K562 (cell line): ENCODE measurements around the gene UMODL1. TPM values are rescaled to one million over a fixed set of nuclear protein-coding genes. Genes with fewer than 3 reads are reported as not detected.
A peak's percentile ranks its signal among the peaks of the same experiment; 100 is the strongest.

Experiments
- ATAC-seq: fragments of 200-7000 bp; cut with Tn5 transposase; 3 replicates; pipeline ENCODE4 v1.9.1; 2020; ENCODE audit warnings: moderate library complexity
- BruUV-seq: library from RNA; stranded (reverse); fragments of 400-500 nt; replicated peaks from 2 replicates; lab custom pipeline; 2021; lab: Mats Ljungman, UMichigan
- CTCF ChIA-PET: fragments of 300-600 bp; formaldehyde crosslinking; extraction: SDS; loops from one replicate; lab custom pipeline; 2021; ENCODE audit warnings: low intra/inter-chr PET ratio; lab: Yijun Ruan, JAX
- POLR2A ChIA-PET: fragments of 300-600, 350-650 bp; sonication (Branson Sonifier 250); formaldehyde crosslinking; extraction: SDS; loops from one replicate; lab custom pipeline; 2021; ENCODE audit warnings: antibody characterized with exemption, inconsistent platforms; lab: Yijun Ruan, JAX
- DNase-seq, 4 experiments: peaks; one replicate each; pipeline versions ENCODE4 v3.0.0 to v3.0.0-alpha.2; 2011 to 2018; ENCODE audit warnings: low spot score in 3 of 4, mixed read lengths in 3 of 4; ENCODE audit errors: extremely low read depth in 1 of 4
- FAIRE-seq: peaks from 2 replicates; lab custom pipeline; 2011; peaks lifted over from hg19 to GRCh38; lab: Jason Lieb, UNC
- H2AFZ ChIP-seq: 2 replicates; pipeline ENCODE4 v1.6.0; 2011; ENCODE audit warnings: low read depth, low read length, control low read depth, inconsistent platforms
- H3K27ac ChIP-seq: fragments of 200-600 bp; 3 replicates; pipeline ENCODE4 v1.8.0; 2011; ENCODE audit warnings: low read depth, mild to moderate bottlenecking, control low read depth, inconsistent platforms, low read length, moderate library complexity, mixed read lengths; ENCODE audit errors: extremely low read depth
- H3K27me3 ChIP-seq, 2 experiments: fragments of 300-600 bp in 1 of 2; 2 replicates in 1 of 2; 3 replicates in 1 of 2; pipeline versions ENCODE4 v1.6.0 to v1.8.0; 2011; ENCODE audit warnings: inconsistent platforms in 2 of 2, low read length in 2 of 2, mild to moderate bottlenecking in 1 of 2, mixed read lengths in 1 of 2, moderate library complexity in 1 of 2; ENCODE audit not compliant: control insufficient read depth in 2 of 2, insufficient read depth in 2 of 2
- H3K36me3 ChIP-seq: fragments of 300-600 bp; 3 replicates; pipeline ENCODE4 v1.8.0; 2011; ENCODE audit warnings: mild to moderate bottlenecking, low read length, inconsistent platforms; ENCODE audit not compliant: control insufficient read depth, insufficient read depth
- H3K4me1 ChIP-seq, 2 experiments: fragments of 200-600 bp in 1 of 2; replicated peaks in 1 of 2; 2 replicates in 1 of 2; 3 replicates in 1 of 2; pipeline versions ENCODE4 v1.5.1 to v1.8.0; 2011; ENCODE audit warnings: inconsistent platforms in 2 of 2, low read length in 2 of 2, mild to moderate bottlenecking in 1 of 2, mixed read lengths in 1 of 2, moderate library complexity in 1 of 2; ENCODE audit not compliant: control insufficient read depth in 2 of 2, insufficient read depth in 2 of 2
- H3K4me2 ChIP-seq: 2 replicates; pipeline ENCODE4 v1.6.1; 2011; ENCODE audit warnings: low read length, control low read depth, inconsistent platforms, mixed read lengths; ENCODE audit not compliant: insufficient read depth
- H3K4me3 ChIP-seq: fragments of 200-600 bp; sonication (generic), shearing (Covaris generic); 2 replicates; pipeline ENCODE4 v1.5.1; 2016; ENCODE audit warnings: control low read depth, inconsistent platforms
- H3K79me2 ChIP-seq: fragments of 200-600 bp; 3 replicates; pipeline ENCODE4 v1.8.0; 2011; ENCODE audit warnings: low read length, inconsistent platforms; ENCODE audit not compliant: control insufficient read depth, insufficient read depth
- H3K9ac ChIP-seq, 2 experiments: 2 replicates each; pipeline versions ENCODE4 v1.6.0 to v1.6.1; 2011; ENCODE audit warnings: low read depth in 2 of 2, low read length in 2 of 2, control low read depth in 1 of 2, inconsistent platforms in 1 of 2, mild to moderate bottlenecking in 1 of 2, mixed read lengths in 1 of 2; ENCODE audit not compliant: insufficient read depth in 1 of 2
- H3K9me1 ChIP-seq: one replicate; pipeline ENCODE4 v1.6.0; 2011; ENCODE audit warnings: inconsistent platforms, mild to moderate bottlenecking, low read length, moderate library complexity; ENCODE audit not compliant: control insufficient read depth, insufficient read depth
- H3K9me3 ChIP-seq: replicated peaks from 2 replicates; pipeline ENCODE4 v1.5.1; 2011; ENCODE audit warnings: low read depth, low read length, inconsistent platforms; ENCODE audit not compliant: control insufficient read depth, insufficient read depth
- H4K20me1 ChIP-seq: replicated peaks from 2 replicates; pipeline ENCODE4 v1.6.1; 2011; ENCODE audit warnings: low read length, inconsistent platforms, mixed read lengths; ENCODE audit not compliant: control insufficient read depth, insufficient read depth
- ATF7 ChIP-seq: fragments of 450-650 bp; IDR thresholded peaks from 2 replicates; pipeline ENCODE4 v1.7.1; 2014; ENCODE audit warnings: mild to moderate bottlenecking, moderate library complexity
- CTBP1 ChIP-seq: fragments of 450-650 bp; IDR thresholded peaks from 2 replicates; pipeline ENCODE4 v1.6.1; 2016; ENCODE audit warnings: borderline replicate concordance
- FOXA3 ChIP-seq, 2 experiments: fragments of 450-650 bp in 1 of 2; sonication (generic) in 1 of 2; formaldehyde crosslinking; IDR thresholded peaks in 1 of 2; conservative IDR thresholded peaks in 1 of 2; 2 replicates each; pipeline versions ENCODE4 v1.4.0 to v1.8.0; 2020 to 2022; ENCODE audit warnings: mild to moderate bottlenecking in 2 of 2, missing genetic modification reagents in 1 of 2
- GABPA ChIP-seq: fragments of 200-800 bp; sonication (Bioruptor generic); conservative IDR thresholded peaks from 2 replicates; pipeline ENCODE4 v1.6.1; 2016; ENCODE audit warnings: low read depth, missing genetic modification characterization, missing compliant biosample characterization
- GABPB1 ChIP-seq: sonication (generic); formaldehyde crosslinking; IDR thresholded peaks from 2 replicates; pipeline ENCODE4 v1.8.0; 2022; ENCODE audit warnings: mild to moderate bottlenecking, missing genetic modification reagents
- MITF ChIP-seq: IDR thresholded peaks from 2 replicates; pipeline ENCODE4 v1.6.1; 2014; ENCODE audit warnings: antibody characterized with exemption
- MTA2 ChIP-seq: fragments of 450-650 bp; IDR thresholded peaks from 2 replicates; pipeline ENCODE4 v1.6.1; 2016; ENCODE audit warnings: low read depth
- NCOA6 ChIP-seq: fragments of 450-650 bp; IDR thresholded peaks from 2 replicates; pipeline ENCODE4 v1.6.1; 2017; ENCODE audit warnings: mild to moderate bottlenecking
- NEUROD1 ChIP-seq: fragments of 150-350 bp; IDR thresholded peaks from 2 replicates; pipeline ENCODE4 v1.6.1; 2014; ENCODE audit warnings: borderline replicate concordance, low read length, low read depth; ENCODE audit not compliant: partially characterized antibody
- NFE2 ChIP-seq: IDR thresholded peaks from 2 replicates; pipeline ENCODE4 v1.6.1; 2014; ENCODE audit warnings: antibody characterized with exemption, low read depth
- NFE2L1 ChIP-seq: fragments of 450-650 bp; IDR thresholded peaks from 2 replicates; pipeline ENCODE4 v1.6.1; 2016; ENCODE audit warnings: missing genetic modification characterization, low read depth, mild to moderate bottlenecking, missing compliant biosample characterization, moderate library complexity, borderline replicate concordance
- RFX5 ChIP-seq: IDR thresholded peaks from 2 replicates; pipeline ENCODE4 v1.6.1; 2011; ENCODE audit warnings: low read depth, mild to moderate bottlenecking, improper control_type of control experiment, low read length
- SMARCC2 ChIP-seq: fragments of 450-650 bp; IDR thresholded peaks from 2 replicates; pipeline ENCODE4 v1.6.1; 2017; ENCODE audit warnings: antibody characterized with exemption, moderate library complexity, mild to moderate bottlenecking, low read depth
- ZNF75A ChIP-seq: fragments of 450-650 bp; formaldehyde crosslinking; IDR thresholded peaks from 2 replicates; pipeline ENCODE4 v1.4.0; 2020; ENCODE audit warnings: mild to moderate bottlenecking
- ZNF780A ChIP-seq: fragments of 250-450 bp; sonication (Bioruptor Pico); IDR thresholded peaks from 2 replicates; pipeline ENCODE4 v1.5.0; 2021; ENCODE audit warnings: mild to moderate bottlenecking
- WGBS: fragments of 100-300 bp; shearing (Covaris generic); methylation state at CpG from one replicate; pipeline ENCODE4 v1.1.6; 2016; ENCODE audit warnings: low coverage, mixed read lengths; ENCODE audit not compliant: insufficient coverage; ENCODE audit errors: missing lambda C conversion rate; 5-methylcytosine and 5-hydroxymethylcytosine counted together
- in situ Hi-C: fragments of 300-500 bp; cut with MboI; formaldehyde crosslinking; loops from 4 replicates; pipeline ENCODE4 v1.15.0; 2018; ENCODE audit warnings: inconsistent platforms, mixed read lengths
- intact Hi-C: fragments of 100-400 bp; cut with micrococcal nuclease; formaldehyde crosslinking; loops from 2 replicates; pipeline ENCODE4 v1.14.2; 2022
- polyA plus RNA-seq, 8 experiments: library from polyadenylated mRNA; depleted of rRNA in 4 of 8; stranded (reverse) in 5 of 8; unstranded in 3 of 8; fragments of >200 nt; fragmentation: Nextera tagmentation in 2 of 8; fragmentation: Illumina TruSeq in 1 of 8; extraction: Ambion mirVana in 2 of 8; extraction: Trizol in 1 of 8; gene quantifications; 2 replicates each; pipeline versions ENCODE4 v1.2.1 to v1.2.3, GENCODE V29; 2011 to 2014; ENCODE audit warnings: inconsistent platforms in 1 of 8, missing spikeins in 1 of 8
- total RNA-seq, 7 experiments: library from RNA; depleted of rRNA in 6 of 7; stranded (reverse); fragments of >200 nt in 6 of 7; fragmentation: Illumina TruSeq in 2 of 7; extraction: Trizol in 2 of 7; gene quantifications; 2 replicates each; pipeline versions ENCODE4 v1.2.1 to v1.2.3, GENCODE V29; 2011 to 2021; ENCODE audit warnings: low replicate concordance in 1 of 7
- TF ChIP-seq, protein P1 (sequence below): sonication (generic); formaldehyde crosslinking; IDR thresholded peaks from 2 replicates; pipeline ENCODE4 v1.8.0; 2023; ENCODE audit warnings: mild to moderate bottlenecking, missing genetic modification reagents
- TF ChIP-seq, protein P2 (sequence below): fragments of 250-450 bp; sonication (Bioruptor Pico); IDR thresholded peaks from 2 replicates; pipeline ENCODE4 v1.4.0; 2020

Gene UMODL1
- total and polyA plus RNA-seq, 9 of the 15 experiments (the other 6 are each of a cell fraction or from before 2014, with no cell fraction given): not detected

- Histone ChIP-seq H3K9me1 (no peaks in the 10 kb centered on the region), H3K4me1 (peaks cover 3 to 11% of the 10 kb centered on the region in 2 experiments; a peak in 4 of 5 replicates), H3K36me3 (no peaks in the 10 kb centered on the region), H3K27me3 (peaks cover 60 to 80% of the 10 kb centered on the region in 2 experiments), H2AFZ (no peak overlapping the region), H3K4me3 (no peak overlapping the region), H3K9ac (no peak overlapping the region; a peak in 1 of 4 replicates), H4K20me1 (peaks cover 10% of the 10 kb centered on the region), H3K79me2 (no peaks in the 10 kb centered on the region), H3K9me3 (no peaks in the 10 kb centered on the region), H3K27ac (no peak overlapping the region), H3K4me2 (no peak overlapping the region; the same call in 1 of the 2 replicates)
- intact Hi-C loops: no loop called here
- BruUV-seq: no TSS peak
- WGBS: 1% methylated on average over 9 of the region's 9 CpGs
- in situ Hi-C loops: no loop called here
- ATAC-seq (peak; percentile 81), DNase-seq (peak; percentile 71 to 80 (median 77)), FAIRE-seq (peak; percentile 88)
- ChIA-PET CTCF (no interaction called here), POLR2A (no interaction called here)
- TF ChIP-seq, protein P1, sequence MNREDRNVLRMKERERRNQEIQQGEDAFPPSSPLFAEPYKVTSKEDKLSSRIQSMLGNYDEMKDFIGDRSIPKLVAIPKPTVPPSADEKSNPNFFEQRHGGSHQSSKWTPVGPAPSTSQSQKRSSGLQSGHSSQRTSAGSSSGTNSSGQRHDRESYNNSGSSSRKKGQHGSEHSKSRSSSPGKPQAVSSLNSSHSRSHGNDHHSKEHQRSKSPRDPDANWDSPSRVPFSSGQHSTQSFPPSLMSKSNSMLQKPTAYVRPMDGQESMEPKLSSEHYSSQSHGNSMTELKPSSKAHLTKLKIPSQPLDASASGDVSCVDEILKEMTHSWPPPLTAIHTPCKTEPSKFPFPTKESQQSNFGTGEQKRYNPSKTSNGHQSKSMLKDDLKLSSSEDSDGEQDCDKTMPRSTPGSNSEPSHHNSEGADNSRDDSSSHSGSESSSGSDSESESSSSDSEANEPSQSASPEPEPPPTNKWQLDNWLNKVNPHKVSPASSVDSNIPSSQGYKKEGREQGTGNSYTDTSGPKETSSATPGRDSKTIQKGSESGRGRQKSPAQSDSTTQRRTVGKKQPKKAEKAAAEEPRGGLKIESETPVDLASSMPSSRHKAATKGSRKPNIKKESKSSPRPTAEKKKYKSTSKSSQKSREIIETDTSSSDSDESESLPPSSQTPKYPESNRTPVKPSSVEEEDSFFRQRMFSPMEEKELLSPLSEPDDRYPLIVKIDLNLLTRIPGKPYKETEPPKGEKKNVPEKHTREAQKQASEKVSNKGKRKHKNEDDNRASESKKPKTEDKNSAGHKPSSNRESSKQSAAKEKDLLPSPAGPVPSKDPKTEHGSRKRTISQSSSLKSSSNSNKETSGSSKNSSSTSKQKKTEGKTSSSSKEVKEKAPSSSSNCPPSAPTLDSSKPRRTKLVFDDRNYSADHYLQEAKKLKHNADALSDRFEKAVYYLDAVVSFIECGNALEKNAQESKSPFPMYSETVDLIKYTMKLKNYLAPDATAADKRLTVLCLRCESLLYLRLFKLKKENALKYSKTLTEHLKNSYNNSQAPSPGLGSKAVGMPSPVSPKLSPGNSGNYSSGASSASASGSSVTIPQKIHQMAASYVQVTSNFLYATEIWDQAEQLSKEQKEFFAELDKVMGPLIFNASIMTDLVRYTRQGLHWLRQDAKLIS (CRISPR knock-in tag): 0 out of 2 replicates have a peak, but pooled peaks have one; percentile 41
- TF ChIP-seq MITF (peak; percentile 50; the same call in 1 of the 2 replicates), NCOA6 (no peak), RFX5 (no peak), FOXA3 (CRISPR knock-in tag; conservative IDR thresholded peaks at IDR 0.05 in 1 of 2, IDR thresholded peaks at IDR 0.05 in 1 of 2) (no peak), NEUROD1 (peak; percentile 37), GABPB1 (CRISPR knock-in tag) (0 out of 2 replicates have a peak, but pooled peaks have one; percentile 25), SMARCC2 (peak; percentile 73; the same call in 1 of the 2 replicates), GABPA (tag) (no peak), ATF7 (peak; percentile 85), MTA2 (peak; percentile 76), NFE2L1 (tag) (no peak), ZNF75A (CRISPR knock-in tag) (no peak), ZNF780A (CRISPR knock-in tag) (no peak), CTBP1 (peak; percentile 98), NFE2 (peak; percentile 13; the same call in 1 of the 2 replicates)
- TF ChIP-seq, protein P2, sequence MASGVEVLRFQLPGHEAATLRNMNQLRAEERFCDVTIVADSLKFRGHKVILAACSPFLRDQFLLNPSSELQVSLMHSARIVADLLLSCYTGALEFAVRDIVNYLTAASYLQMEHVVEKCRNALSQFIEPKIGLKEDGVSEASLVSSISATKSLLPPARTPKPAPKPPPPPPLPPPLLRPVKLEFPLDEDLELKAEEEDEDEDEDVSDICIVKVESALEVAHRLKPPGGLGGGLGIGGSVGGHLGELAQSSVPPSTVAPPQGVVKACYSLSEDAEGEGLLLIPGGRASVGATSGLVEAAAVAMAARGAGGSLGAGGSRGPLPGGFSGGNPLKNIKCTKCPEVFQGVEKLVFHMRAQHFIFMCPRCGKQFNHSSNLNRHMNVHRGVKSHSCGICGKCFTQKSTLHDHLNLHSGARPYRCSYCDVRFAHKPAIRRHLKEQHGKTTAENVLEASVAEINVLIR (CRISPR knock-in tag): 0 out of 2 replicates have a peak, but pooled peaks have one; percentile 39
Observed at GRCh38 chr21:42051788-42052187, 19.3 kb upstream of the UMODL1 start.
